ENCODE results near the gene CFAP251.

The CFAP251 gene

GRCh38 chr12:121943926-121944325 is 25.5 kb downstream of the CFAP251 start:
- Histone ChIP-seq H3K4me3 (ENCODE audit: insufficient read depth, low read depth, low read length) (no peak overlapping the region), H3K9me3 (ENCODE audit: control insufficient read depth, low read length) (no peaks in the 10 kb centered on the region), H3K4me1 (ENCODE audit: control insufficient read depth, insufficient read depth, low read length) (no peaks in the 10 kb centered on the region), H3K27ac (ENCODE audit: insufficient read depth, low read depth, low read length, poor library complexity, severe bottlenecking) (no peak overlapping the region), H3K27me3 (ENCODE audit: control insufficient read depth, insufficient read depth, low read length, poor library complexity, severe bottlenecking) (no peaks in the 10 kb centered on the region), H3K36me3 (ENCODE audit: control insufficient read depth, insufficient read depth, low read length) (no peaks in the 10 kb centered on the region)

GRCh38 chr12:121946313-121947025 is 28.1 kb downstream of the CFAP251 start:
- no peaks in the 10 kb centered on the region for H3K9me3 ChIP-seq (ENCODE audit: control insufficient read depth, low read length)
- no peaks in the 10 kb centered on the region for H3K27me3 ChIP-seq (ENCODE audit: control insufficient read depth, insufficient read depth, low read length, poor library complexity, severe bottlenecking)
- no peaks in the 10 kb centered on the region for H3K4me1 ChIP-seq (ENCODE audit: control insufficient read depth, insufficient read depth, low read length)
- no peaks in the 10 kb centered on the region for H3K36me3 ChIP-seq (ENCODE audit: control insufficient read depth, insufficient read depth, low read length)
- no peak overlapping the region for H3K4me3 ChIP-seq (ENCODE audit: insufficient read depth, low read depth, low read length)
- WGBS, 2 experiments = 83 to 97% methylated on average over 2 of the region's 2 CpGs
- H3K27ac ChIP-seq (ENCODE audit: insufficient read depth, low read depth, low read length, poor library complexity, severe bottlenecking) = no peak overlapping the region

GRCh38 chr12:121947981-121948380 is 29.6 kb downstream of the CFAP251 start:
- H3K36me3 ChIP-seq (ENCODE audit: control insufficient read depth, insufficient read depth, low read length) = no peaks in the 10 kb centered on the region
- no peaks in the 10 kb centered on the region for H3K27me3 ChIP-seq (ENCODE audit: control insufficient read depth, insufficient read depth, low read length, poor library complexity, severe bottlenecking)
- no peaks in the 10 kb centered on the region for H3K4me1 ChIP-seq (ENCODE audit: control insufficient read depth, insufficient read depth, low read length)
- H3K9me3 ChIP-seq (ENCODE audit: control insufficient read depth, low read length) = no peaks in the 10 kb centered on the region
- no peak overlapping the region for H3K27ac ChIP-seq (ENCODE audit: insufficient read depth, low read depth, low read length, poor library complexity, severe bottlenecking)
- WGBS, 2 experiments = 82 to 83% methylated on average over 1 to 2 of the region's 2 CpGs
- H3K4me3 ChIP-seq (ENCODE audit: insufficient read depth, low read depth, low read length) = no peak overlapping the region

GRCh38 chr12:121949648-121950397 is 31.4 kb downstream of the CFAP251 start:
- Histone ChIP-seq H3K4me1 (ENCODE audit: control insufficient read depth, insufficient read depth, low read length) (no peaks in the 10 kb centered on the region), H3K27me3 (ENCODE audit: control insufficient read depth, insufficient read depth, low read length, poor library complexity, severe bottlenecking) (no peaks in the 10 kb centered on the region), H3K4me3 (ENCODE audit: insufficient read depth, low read depth, low read length) (no peak overlapping the region), H3K9me3 (ENCODE audit: control insufficient read depth, low read length) (no peaks in the 10 kb centered on the region), H3K36me3 (ENCODE audit: control insufficient read depth, insufficient read depth, low read length) (no peaks in the 10 kb centered on the region), H3K27ac (ENCODE audit: insufficient read depth, low read depth, low read length, poor library complexity, severe bottlenecking) (no peak overlapping the region)
- 85 to 92% methylated on average over 4 of the region's 4 CpGs for WGBS, 2 experiments

- Histone ChIP-seq H3K4me1 (ENCODE audit: control insufficient read depth, insufficient read depth, low read length) (no peaks in the 10 kb centered on the region), H3K4me3 (ENCODE audit: insufficient read depth, low read depth, low read length) (no peak overlapping the region), H3K27me3 (ENCODE audit: control insufficient read depth, insufficient read depth, low read length, poor library complexity, severe bottlenecking) (no peaks in the 10 kb centered on the region), H3K9me3 (ENCODE audit: control insufficient read depth, low read length) (no peaks in the 10 kb centered on the region), H3K27ac (ENCODE audit: insufficient read depth, low read depth, low read length, poor library complexity, severe bottlenecking) (no peak overlapping the region), H3K36me3 (ENCODE audit: control insufficient read depth, insufficient read depth, low read length) (no peaks in the 10 kb centered on the region)
- WGBS, 2 experiments = 92 to 96% methylated on average over 4 of the region's 4 CpGs
These were observed 34.8 kb downstream of the CFAP251 start for GRCh38 chr12:121953117-121953692.

- Histone ChIP-seq H3K9me3 (ENCODE audit: control insufficient read depth, low read length) (no peaks in the 10 kb centered on the region), H3K4me1 (ENCODE audit: control insufficient read depth, insufficient read depth, low read length) (no peaks in the 10 kb centered on the region), H3K27me3 (ENCODE audit: control insufficient read depth, insufficient read depth, low read length, poor library complexity, severe bottlenecking) (no peaks in the 10 kb centered on the region), H3K4me3 (ENCODE audit: insufficient read depth, low read depth, low read length) (no peak overlapping the region), H3K27ac (ENCODE audit: insufficient read depth, low read depth, low read length, poor library complexity, severe bottlenecking) (no peak overlapping the region), H3K36me3 (ENCODE audit: control insufficient read depth, insufficient read depth, low read length) (no peaks in the 10 kb centered on the region)
- WGBS, 2 experiments = 91 to 94% methylated on average over 1 to 2 of the region's 3 CpGs
These were observed 35.3 kb downstream of the CFAP251 start for GRCh38 chr12:121953695-121954094.

GRCh38 chr12:121955258-121956237 is 37.2 kb downstream of the CFAP251 start:
- Histone ChIP-seq H3K4me1 (ENCODE audit: control insufficient read depth, insufficient read depth, low read length) (no peaks in the 10 kb centered on the region), H3K27ac (ENCODE audit: insufficient read depth, low read depth, low read length, poor library complexity, severe bottlenecking) (no peak overlapping the region), H3K4me3 (ENCODE audit: insufficient read depth, low read depth, low read length) (no peak overlapping the region), H3K36me3 (ENCODE audit: control insufficient read depth, insufficient read depth, low read length) (no peaks in the 10 kb centered on the region), H3K9me3 (ENCODE audit: control insufficient read depth, low read length) (no peaks in the 10 kb centered on the region), H3K27me3 (ENCODE audit: control insufficient read depth, insufficient read depth, low read length, poor library complexity, severe bottlenecking) (no peaks in the 10 kb centered on the region)
- 93% methylated on average over 13 of the region's 13 CpGs for WGBS, 2 experiments

GRCh38 chr12:121957861-121958515 is 39.6 kb downstream of the CFAP251 start:
- Histone ChIP-seq H3K27me3 (ENCODE audit: control insufficient read depth, insufficient read depth, low read length, poor library complexity, severe bottlenecking) (no peaks in the 10 kb centered on the region), H3K27ac (ENCODE audit: insufficient read depth, low read depth, low read length, poor library complexity, severe bottlenecking) (no peak overlapping the region), H3K36me3 (ENCODE audit: control insufficient read depth, insufficient read depth, low read length) (no peaks in the 10 kb centered on the region), H3K9me3 (ENCODE audit: control insufficient read depth, low read length) (no peaks in the 10 kb centered on the region), H3K4me3 (ENCODE audit: insufficient read depth, low read depth, low read length) (no peak overlapping the region), H3K4me1 (ENCODE audit: control insufficient read depth, insufficient read depth, low read length) (no peaks in the 10 kb centered on the region)
- 93 to 96% methylated on average over 5 to 6 of the region's 6 CpGs for WGBS, 2 experiments

- Histone ChIP-seq H3K27ac (ENCODE audit: insufficient read depth, low read depth, low read length, poor library complexity, severe bottlenecking) (no peak overlapping the region), H3K9me3 (ENCODE audit: control insufficient read depth, low read length) (no peaks in the 10 kb centered on the region), H3K36me3 (ENCODE audit: control insufficient read depth, insufficient read depth, low read length) (no peaks in the 10 kb centered on the region), H3K4me1 (ENCODE audit: control insufficient read depth, insufficient read depth, low read length) (no peaks in the 10 kb centered on the region), H3K27me3 (ENCODE audit: control insufficient read depth, insufficient read depth, low read length, poor library complexity, severe bottlenecking) (no peaks in the 10 kb centered on the region), H3K4me3 (ENCODE audit: insufficient read depth, low read depth, low read length) (no peak overlapping the region)
- WGBS, 2 experiments = 86 to 90% methylated on average over 21 of the region's 21 CpGs
These were observed 40.3 kb downstream of the CFAP251 start for GRCh38 chr12:121958541-121959240.

All from ectodermal cell (in vitro differentiated cells).